ENCODE results near the gene OR1J2. TPM values are rescaled to one million over a fixed set of nuclear protein-coding genes. Genes with fewer than 3 reads are reported as not detected.

Gene OR1J2
- polyA plus RNA-seq, 1 experiment: 0.64 TPM

- peak; percentile 93 for DNase-seq (ENCODE audit: low read depth)
- Histone ChIP-seq H3K36me3 (ENCODE audit: control insufficient read depth, insufficient read depth, low read length) (no peaks in the 10 kb centered on the region), H3K27me3 (ENCODE audit: control insufficient read depth, insufficient read depth, low read length) (no peaks in the 10 kb centered on the region), H3K4me3 (ENCODE audit: low read depth, low read length) (no peak overlapping the region)
- ChIA-PET CTCF (interaction anchor here (0.6 to 1.3 kb wide), 4 partner anchors 30 to 369 kb away, joined by 3 to 4 read pairs (median 4); no protein-coding TSS in a partner anchor), POLR2A (interaction anchor here (0.6 to 0.8 kb wide), 5 partner anchors 86 to 1752 kb away, joined by 3 to 17 read pairs (median 3); partner anchors contain the start of gene PDCL)
- no peak for TF ChIP-seq CTCF (IDR thresholded peaks at IDR 0.05; ENCODE audit: insufficient read depth, low read depth, low read length)
These were observed 41.9 kb upstream of the OR1J2 start for GRCh38 chr9:122468735-122469134.

- Histone ChIP-seq H3K36me3 (ENCODE audit: control insufficient read depth, insufficient read depth, low read length) (no peaks in the 10 kb centered on the region), H3K4me3 (ENCODE audit: low read depth, low read length) (no peak overlapping the region), H3K27me3 (ENCODE audit: control insufficient read depth, insufficient read depth, low read length) (no peaks in the 10 kb centered on the region)
- POLR2A ChIA-PET: no interaction called here
- DNase-seq (ENCODE audit: low read depth): no peak
- CTCF ChIA-PET: interaction anchor here (3.0 kb wide), 1 partner anchor 25 kb away, joined by 14 read pairs; no protein-coding TSS in a partner anchor
- no peak for TF ChIP-seq CTCF (IDR thresholded peaks at IDR 0.05; ENCODE audit: insufficient read depth, low read depth, low read length)
These were observed 36.0 kb upstream of the OR1J2 start for GRCh38 chr9:122474561-122474960.

DNA sequence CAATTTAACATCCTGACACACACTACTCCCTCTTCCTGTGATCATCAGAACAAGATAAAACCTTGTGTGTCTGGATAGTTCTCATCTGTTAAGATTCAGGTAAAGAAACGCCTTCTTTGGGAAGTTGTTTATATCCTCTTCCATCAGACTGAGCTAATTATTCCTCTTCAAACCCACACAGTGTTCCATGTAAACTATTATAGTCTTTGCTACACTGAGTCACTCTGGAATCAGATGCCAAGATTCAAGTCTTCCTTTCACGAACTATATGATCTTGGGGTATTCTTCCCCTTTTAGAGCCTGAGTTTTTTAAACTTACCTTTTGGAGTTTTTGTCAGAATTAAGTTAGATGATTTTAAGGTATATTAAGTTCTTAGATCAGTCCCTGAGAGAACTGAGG, 34.9 kb upstream of the OR1J2 start:
- CTCF ChIA-PET: interaction anchor here (0.6 to 3.0 kb wide), 2 partner anchors 24 to 930 kb away, joined by 3 to 14 read pairs; no protein-coding TSS in a partner anchor
- POLR2A ChIA-PET: no interaction called here
- TF ChIP-seq CTCF (IDR thresholded peaks at IDR 0.05; ENCODE audit: insufficient read depth, low read depth, low read length): no peak
- Histone ChIP-seq H3K4me3 (ENCODE audit: low read depth, low read length) (no peak overlapping the region), H3K36me3 (ENCODE audit: control insufficient read depth, insufficient read depth, low read length) (no peaks in the 10 kb centered on the region), H3K27me3 (ENCODE audit: control insufficient read depth, insufficient read depth, low read length) (no peaks in the 10 kb centered on the region)
- no peak for DNase-seq (ENCODE audit: low read depth)

- TF ChIP-seq CTCF (IDR thresholded peaks at IDR 0.05; ENCODE audit: insufficient read depth, low read depth, low read length): no peak
- ChIA-PET CTCF (interaction anchor here (1.1 kb wide), 1 partner anchor 21 kb away, joined by 4 read pairs; no protein-coding TSS in a partner anchor), POLR2A (no interaction called here)
- Histone ChIP-seq H3K36me3 (ENCODE audit: control insufficient read depth, insufficient read depth, low read length) (no peaks in the 10 kb centered on the region), H3K4me3 (ENCODE audit: low read depth, low read length) (no peak overlapping the region), H3K27me3 (ENCODE audit: control insufficient read depth, insufficient read depth, low read length) (no peaks in the 10 kb centered on the region)
- DNase-seq (ENCODE audit: low read depth): no peak
These were observed 33.3 kb upstream of the OR1J2 start for GRCh38 chr9:122477346-122477745.

DNA sequence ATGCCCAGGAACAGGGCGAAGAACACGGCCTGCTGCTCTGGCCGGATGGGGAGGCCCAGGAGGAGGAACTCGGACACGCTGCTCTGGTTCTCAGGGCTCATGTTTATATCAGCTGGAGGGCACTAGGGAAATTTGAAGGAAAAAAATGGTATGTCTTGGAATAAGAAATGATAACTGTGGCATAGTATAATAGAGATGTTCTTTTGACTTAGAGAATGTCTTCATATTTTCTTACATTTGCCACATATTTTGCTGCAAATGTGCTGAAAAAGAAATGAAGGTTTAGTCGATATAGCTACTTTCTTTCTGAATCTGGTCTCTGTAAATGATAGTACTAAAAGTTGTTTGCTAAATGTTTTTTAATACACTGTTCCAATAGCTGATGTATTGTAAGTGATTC, 32.8 kb upstream of the OR1J2 start, which contains the start of gene OR1J1:
Gene OR1J1, minus strand, starts transcription at position 101 of the 400 bp plus-strand sequence. Its CDS starts 0 bp downstream, at position 101.
- CTCF ChIA-PET: interaction anchor here (1.1 kb wide), 1 partner anchor 21 kb away, joined by 4 read pairs; no protein-coding TSS in a partner anchor
- POLR2A ChIA-PET: no interaction called here

More for the DNA sequence above, 32.8 kb upstream of the OR1J2 start, which contains the start of gene OR1J1:
- H3K27me3 ChIP-seq (ENCODE audit: control insufficient read depth, insufficient read depth, low read length): no peaks in the 10 kb centered on the region
- no peaks in the 10 kb centered on the region for H3K36me3 ChIP-seq (ENCODE audit: control insufficient read depth, insufficient read depth, low read length)
- TF ChIP-seq CTCF (IDR thresholded peaks at IDR 0.05; ENCODE audit: insufficient read depth, low read depth, low read length): no peak
- H3K4me3 ChIP-seq (ENCODE audit: low read depth, low read length): no peak within 1 kb of the TSS
- no peak for DNase-seq (ENCODE audit: low read depth)

Measured in BJ (cell line).